Kidney epithelial cell (primary cell): ENCODE results near the gene SEC22B. TPM values are rescaled to one million over a fixed set of nuclear protein-coding genes. Genes with fewer than 3 reads are reported as not detected.
"Not testable (repeated sequence)": the region's sequence is repeated elsewhere in the genome, so short reads cannot be mapped to it uniquely, and the experiment has no call there.

ENCODE experiments used
- DNase-seq: peaks from one replicate; pipeline ENCODE4 v3.0.0-alpha.2; 2010; ENCODE audit warnings: low read depth
- H3K27me3 ChIP-seq: 2 replicates; pipeline ENCODE4 v1.6.0; 2011; ENCODE audit warnings: low read length; ENCODE audit not compliant: control insufficient read depth, insufficient read depth
- H3K36me3 ChIP-seq: 2 replicates; pipeline ENCODE4 v1.5.1; 2011; ENCODE audit warnings: low read length; ENCODE audit not compliant: control insufficient read depth, insufficient read depth
- H3K4me3 ChIP-seq: 2 replicates; pipeline ENCODE4 v1.5.1; 2011; ENCODE audit warnings: low read depth, mild to moderate bottlenecking, control low read depth, low read length
- total RNA-seq: library from RNA; depleted of rRNA; stranded (reverse); fragments of >200 nt; gene quantifications from 2 replicates; pipeline ENCODE4 v1.2.3, GENCODE V29; 2015

SEC22B gene
- total RNA-seq, 1 donor from 2014 or later = 24.8 TPM

- not testable (repeated sequence) for H3K4me3 ChIP-seq, H3K27me3 ChIP-seq, H3K36me3 ChIP-seq, DNase-seq
Measured at GRCh38 chr1:120122262-120122893, 53.9 kb downstream of the SEC22B start.

GRCh38 chr1:120121830-120122229 is 54.5 kb downstream of the SEC22B start:
- DNase-seq, H3K36me3 ChIP-seq, H3K4me3 ChIP-seq, H3K27me3 ChIP-seq: not testable (repeated sequence)

- not testable (repeated sequence) for H3K27me3 ChIP-seq, H3K36me3 ChIP-seq, H3K4me3 ChIP-seq, DNase-seq
Measured at GRCh38 chr1:120120525-120120924, 55.8 kb downstream of the SEC22B start.

GRCh38 chr1:120117371-120118177 is 58.7 kb downstream of the SEC22B start:
- not testable (repeated sequence) for H3K27me3 ChIP-seq, H3K36me3 ChIP-seq, DNase-seq, H3K4me3 ChIP-seq

- H3K4me3 ChIP-seq, DNase-seq, H3K27me3 ChIP-seq, H3K36me3 ChIP-seq: not testable (repeated sequence)
Measured at GRCh38 chr1:120116094-120116493, 60.2 kb downstream of the SEC22B start.

GRCh38 chr1:120113134-120113533 is 63.2 kb downstream of the SEC22B start:
- not testable (repeated sequence) for DNase-seq, H3K36me3 ChIP-seq, H3K4me3 ChIP-seq, H3K27me3 ChIP-seq

GRCh38 chr1:120112212-120112611 is 64.1 kb downstream of the SEC22B start:
- not testable (repeated sequence) for H3K27me3 ChIP-seq, H3K36me3 ChIP-seq, DNase-seq, H3K4me3 ChIP-seq

GRCh38 chr1:120111771-120112170 is 64.5 kb downstream of the SEC22B start:
- not testable (repeated sequence) for H3K27me3 ChIP-seq, H3K4me3 ChIP-seq, H3K36me3 ChIP-seq, DNase-seq

GRCh38 chr1:120111008-120111407 is 65.3 kb downstream of the SEC22B start:
- H3K36me3 ChIP-seq, DNase-seq, H3K27me3 ChIP-seq, H3K4me3 ChIP-seq: not testable (repeated sequence)

- not testable (repeated sequence) for H3K4me3 ChIP-seq, DNase-seq, H3K36me3 ChIP-seq, H3K27me3 ChIP-seq
Measured at GRCh38 chr1:120109656-120110055, 66.7 kb downstream of the SEC22B start.

GRCh38 chr1:120109180-120109579 is 67.1 kb downstream of the SEC22B start:
- H3K4me3 ChIP-seq = not testable (repeated sequence)

GRCh38 chr1:120105288-120105687 is 71.0 kb downstream of the SEC22B start:
- DNase-seq, H3K4me3 ChIP-seq, H3K36me3 ChIP-seq, H3K27me3 ChIP-seq: not testable (repeated sequence)

More at GRCh38 chr1:120109180-120109579, 67.1 kb downstream of the SEC22B start:
- H3K36me3 ChIP-seq, DNase-seq, H3K27me3 ChIP-seq: not testable (repeated sequence)

GRCh38 chr1:120103768-120104167 is 72.6 kb downstream of the SEC22B start:
- DNase-seq, H3K4me3 ChIP-seq, H3K27me3 ChIP-seq, H3K36me3 ChIP-seq: not testable (repeated sequence)

- H3K27me3 ChIP-seq, DNase-seq, H3K4me3 ChIP-seq: not testable (repeated sequence)
Measured at GRCh38 chr1:120101593-120101992, 74.7 kb downstream of the SEC22B start.

More at GRCh38 chr1:120101593-120101992, 74.7 kb downstream of the SEC22B start:
- H3K36me3 ChIP-seq = not testable (repeated sequence)
